Gastroesophageal sphincter (tissue), 4 donors: ENCODE measurements around the gene EIF1B. TPM values are rescaled to one million over a fixed set of nuclear protein-coding genes. Genes with fewer than 3 reads are reported as not detected.

ENCODE experiments used
- ATAC-seq: fragments of 150-250 bp; one replicate; pipeline ENCODE4 v1.9.1; 2016; ENCODE audit warnings: mild to moderate bottlenecking, moderate library complexity
- H3K27ac ChIP-seq, 4 donors: fragments of 200-600 bp; sonication (generic) in 3 of 4; 1 replicate in 3 of 4; 2 replicates in 1 of 4; pipeline ENCODE4 v1.5.1; 2016 to 2019
- H3K27me3 ChIP-seq: fragments of 200-600 bp; sonication (generic); one replicate; pipeline ENCODE4 v1.5.1; 2019
- H3K36me3 ChIP-seq, 2 donors: fragments of 200-600 bp; sonication (generic); one replicate each; pipeline ENCODE4 v1.5.1; 2019; ENCODE audit warnings: control low read depth in 1 of 2
- H3K4me1 ChIP-seq, 3 donors: fragments of 200-600 bp; sonication (generic); 1 replicate in 2 of 3; 2 replicates in 1 of 3; pipeline ENCODE4 v1.5.1; 2016 to 2019; ENCODE audit warnings: control low read depth in 2 of 3
- H3K4me3 ChIP-seq, 2 donors: fragments of 200-600 bp; sonication (generic); one replicate each; pipeline ENCODE4 v1.5.1; 2019; ENCODE audit warnings: mild to moderate bottlenecking in 1 of 2, moderate library complexity in 1 of 2
- H3K9me3 ChIP-seq, 3 donors: fragments of 200-600 bp; sonication (generic); one replicate each; pipeline ENCODE4 v1.5.1; 2017 to 2019; ENCODE audit warnings: control low read depth in 2 of 3
- CTCF ChIP-seq, 4 experiments: fragments of 200-600 bp in 2 of 4; fragments of 450-650 bp in 2 of 4; sonication (generic) in 1 of 4; IDR thresholded peaks; one replicate each; pipeline ENCODE4 v1.5.1; 2017 to 2019; ENCODE audit warnings: antibody characterized with exemption in 4 of 4, mild to moderate bottlenecking in 2 of 4, moderate library complexity in 2 of 4
- EP300 ChIP-seq: sonication (generic); formaldehyde crosslinking; IDR thresholded peaks from one replicate; pipeline ENCODE4 v1.6.1; 2017; ENCODE audit warnings: antibody characterized with exemption, mild to moderate bottlenecking
- POLR2A ChIP-seq, 2 donors: fragments of 450-650 bp; IDR thresholded peaks; one replicate each; pipeline ENCODE4 v1.6.1; 2017; ENCODE audit warnings: antibody characterized with exemption in 2 of 2, mild to moderate bottlenecking in 2 of 2, moderate library complexity in 1 of 2
- POLR2AphosphoS5 ChIP-seq: sonication (generic); formaldehyde crosslinking; IDR thresholded peaks from one replicate; pipeline ENCODE4 v1.6.1; 2017; ENCODE audit warnings: antibody characterized with exemption
- WGBS, 2 donors: methylation state at CpG; one replicate each; pipeline ENCODE4 v1.1.5; 2018; ENCODE audit warnings: low coverage in 1 of 2; 5-methylcytosine and 5-hydroxymethylcytosine counted together
- total RNA-seq, 4 donors: library from RNA; depleted of rRNA; stranded (reverse); fragments of >200 nt; gene quantifications; one replicate each; pipeline ENCODE4 v1.1.0, GENCODE V29; 2016

Gene EIF1B
- total RNA-seq, 4 donors from 2014 or later = 26.8 to 49.2 (median 38.0) TPM

- no peaks in the 10 kb centered on the region for H3K36me3 ChIP-seq
- no peak for ATAC-seq
- no peaks in the 10 kb centered on the region for H3K9me3 ChIP-seq
- TF ChIP-seq POLR2A (IDR thresholded peaks at IDR 0.05) (no peak), EP300 (no peak), CTCF (IDR thresholded peaks at IDR 0.05) (no peak), POLR2AphosphoS5 (no peak)
- H3K27me3 ChIP-seq = no peaks in the 10 kb centered on the region
- no peak overlapping the region for H3K4me3 ChIP-seq
- peaks cover 0 to 4% (median 0%) of the 10 kb centered on the region in 3 donors for H3K4me1 ChIP-seq
- H3K27ac ChIP-seq = no peak overlapping the region
Measured at GRCh38 chr3:40325465-40325864, 16.0 kb downstream of the EIF1B start.

- Histone ChIP-seq H3K36me3 (no peaks in the 10 kb centered on the region), H3K4me3 (no peak overlapping the region), H3K4me1 (peaks cover 0 to 4% (median 0%) of the 10 kb centered on the region in 3 donors), H3K9me3 (no peaks in the 10 kb centered on the region), H3K27ac (no peak overlapping the region), H3K27me3 (no peaks in the 10 kb centered on the region)
- TF ChIP-seq CTCF (IDR thresholded peaks at IDR 0.05) (no peak), EP300 (no peak), POLR2A (IDR thresholded peaks at IDR 0.05) (no peak), POLR2AphosphoS5 (no peak)
- 77 to 87% methylated on average over 3 of the region's 5 CpGs for WGBS, 2 donors
- no peak for ATAC-seq
Measured at GRCh38 chr3:40328374-40328773, 18.9 kb downstream of the EIF1B start.

- no peaks in the 10 kb centered on the region for H3K9me3 ChIP-seq
- WGBS, 2 donors = 74% methylated on average over 2 of the region's 4 CpGs; no CpG with 5 or more reads in 1 of the 2 donors
- H3K27ac ChIP-seq = no peak overlapping the region
- H3K27me3 ChIP-seq = no peaks in the 10 kb centered on the region
- no peak for ATAC-seq
- no peaks in the 10 kb centered on the region for H3K36me3 ChIP-seq
- H3K4me1 ChIP-seq = peaks cover 0 to 4% (median 0%) of the 10 kb centered on the region in 3 donors
- TF ChIP-seq CTCF (IDR thresholded peaks at IDR 0.05) = no peak
- no peak for TF ChIP-seq EP300
- TF ChIP-seq POLR2AphosphoS5 = no peak
- TF ChIP-seq POLR2A (IDR thresholded peaks at IDR 0.05) = no peak
- no peak overlapping the region for H3K4me3 ChIP-seq
Measured at GRCh38 chr3:40329071-40329470, 19.6 kb downstream of the EIF1B start.

GRCh38 chr3:40332684-40333083, 23.2 kb downstream of the EIF1B start:
- no peaks in the 10 kb centered on the region for H3K36me3 ChIP-seq
- H3K27me3 ChIP-seq = no peaks in the 10 kb centered on the region
- TF ChIP-seq POLR2AphosphoS5 = no peak
- TF ChIP-seq CTCF (IDR thresholded peaks at IDR 0.05) = no peak
- no peak for TF ChIP-seq EP300
- TF ChIP-seq POLR2A (IDR thresholded peaks at IDR 0.05) = no peak
- no peaks in the 10 kb centered on the region for H3K9me3 ChIP-seq
- H3K4me3 ChIP-seq = no peak overlapping the region
- 86 to 93% methylated on average over 3 to 10 of the region's 10 CpGs for WGBS, 2 donors
- no peak for ATAC-seq
- H3K27ac ChIP-seq = no peak overlapping the region
- no peaks in the 10 kb centered on the region for H3K4me1 ChIP-seq

- H3K9me3 ChIP-seq = no peaks in the 10 kb centered on the region
- H3K36me3 ChIP-seq = no peaks in the 10 kb centered on the region
- no peak overlapping the region for H3K4me3 ChIP-seq
- no peak for ATAC-seq
- H3K27ac ChIP-seq = no peak overlapping the region
- TF ChIP-seq POLR2AphosphoS5 = no peak
- no peak for TF ChIP-seq CTCF (IDR thresholded peaks at IDR 0.05)
- TF ChIP-seq POLR2A (IDR thresholded peaks at IDR 0.05) = no peak
- TF ChIP-seq EP300 = no peak
- 82 to 87% methylated on average over 2 to 4 of the region's 4 CpGs for WGBS, 2 donors
- H3K4me1 ChIP-seq = no peaks in the 10 kb centered on the region
- no peaks in the 10 kb centered on the region for H3K27me3 ChIP-seq
Measured at GRCh38 chr3:40333416-40333815, 23.9 kb downstream of the EIF1B start.
